SU-DHL-6 (cell line): ENCODE data around the gene RIOX2.

Source experiments
- H2AFZ ChIP-seq: fragments of 200-600 bp; sonication (generic); 2 replicates; pipeline ENCODE4 v1.6.1; 2014; ENCODE audit warnings: low read depth, mild to moderate bottlenecking, moderate library complexity, mixed read lengths, antibody characterized with exemption, low read length; ENCODE audit not compliant: severe bottlenecking
- H3F3A ChIP-seq: fragments of 200-600 bp; shearing (Covaris generic); 2 replicates; pipeline ENCODE4 v1.6.0; 2016; ENCODE audit warnings: antibody characterized with exemption, mild to moderate bottlenecking; ENCODE audit not compliant: insufficient read depth
- H3K27ac ChIP-seq: fragments of 200-600 bp; sonication (generic); 2 replicates; pipeline ENCODE4 v1.5.1; 2016; ENCODE audit warnings: low read depth, mild to moderate bottlenecking, low read length, moderate library complexity, mixed read lengths
- H3K27me3 ChIP-seq: fragments of 200-600 bp; sonication (generic), shearing (Covaris generic); 2 replicates; pipeline ENCODE4 v1.6.0; 2014; ENCODE audit warnings: mild to moderate bottlenecking, low read length
- H3K36me3 ChIP-seq: fragments of 200-600 bp; sonication (generic); 2 replicates; pipeline ENCODE4 v1.6.1; 2014; ENCODE audit warnings: mild to moderate bottlenecking, low read length, mixed read lengths
- H3K4me2 ChIP-seq: fragments of 300-600, 200-600 bp; shearing (Covaris generic), sonication (generic); 2 replicates; pipeline ENCODE4 v1.6.0; 2014; ENCODE audit warnings: low read length, low read depth, mild to moderate bottlenecking; ENCODE audit not compliant: poor library complexity, severe bottlenecking
- H3K4me3 ChIP-seq: fragments of 200-600 bp; sonication (generic); 2 replicates; pipeline ENCODE4 v1.5.1; 2014; ENCODE audit warnings: antibody characterized with exemption, low read length, mild to moderate bottlenecking, mixed read lengths; ENCODE audit not compliant: insufficient read depth, poor library complexity, severe bottlenecking
- H3K79me2 ChIP-seq: fragments of 200-600 bp; sonication (generic); 2 replicates; pipeline ENCODE4 v1.6.1; 2014; ENCODE audit warnings: mild to moderate bottlenecking, low read length, moderate library complexity; ENCODE audit not compliant: insufficient read depth
- H3K9ac ChIP-seq: fragments of 200-600 bp; sonication (generic); 2 replicates; pipeline ENCODE4 v1.7.0; 2014; ENCODE audit warnings: mild to moderate bottlenecking, low read length
- H3K9me2 ChIP-seq: fragments of 200-600 bp; sonication (generic); replicated peaks from 2 replicates; pipeline ENCODE4 v1.6.1; 2014; ENCODE audit warnings: low read length; ENCODE audit not compliant: insufficient read depth
- H3K9me3 ChIP-seq: fragments of 200-600 bp; sonication (generic); 2 replicates; pipeline ENCODE4 v1.6.1; 2014; ENCODE audit warnings: low read length, mixed read lengths; ENCODE audit not compliant: insufficient read depth
- H4K20me1 ChIP-seq: fragments of 200-600 bp; sonication (generic); 2 replicates; pipeline ENCODE4 v1.6.1; 2014; ENCODE audit warnings: low read depth, mild to moderate bottlenecking, antibody characterized with exemption, low read length, moderate library complexity, mixed read lengths
- EZH2phosphoT487 ChIP-seq: fragments of 200-600 bp; sonication (generic), shearing (Covaris generic); conservative IDR thresholded peaks from 2 replicates; pipeline ENCODE4 v1.6.1; 2018; ENCODE audit warnings: mild to moderate bottlenecking, antibody characterized with exemption, low read length, moderate library complexity, mixed read lengths
- TF ChIP-seq, protein P1 (sequence below): fragments of 200-600 bp; sonication (generic); IDR thresholded peaks from one replicate; pipeline ENCODE4 v1.5.1; 2017; ENCODE audit warnings: antibody characterized with exemption, mild to moderate bottlenecking, low read length, moderate library complexity; ENCODE audit not compliant: insufficient read depth, poor library complexity, severe bottlenecking

Gene RIOX2

DNA sequence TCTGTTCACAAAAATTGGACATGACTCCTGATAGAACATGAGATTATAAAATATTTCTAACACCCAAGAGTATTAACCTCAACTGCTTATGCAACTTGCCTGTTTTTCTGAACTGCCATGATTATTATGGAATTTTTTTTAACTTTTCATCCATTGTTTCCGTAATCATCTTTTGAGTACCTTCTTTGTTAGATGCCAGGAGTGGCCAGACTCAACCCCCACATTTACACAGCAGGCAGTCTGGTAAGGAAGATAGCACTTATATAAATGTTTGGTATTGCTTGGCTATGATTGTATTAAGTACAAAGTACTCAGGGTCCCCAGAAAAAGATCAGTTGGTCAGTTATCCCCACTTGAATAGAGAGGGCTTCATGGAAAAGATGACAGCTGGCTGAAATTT is 76.1 kb downstream of the RIOX2 start:
- Histone ChIP-seq H3K27ac (no peak overlapping the region), H3K79me2 (no peaks in the 10 kb centered on the region), H3K4me2 (no peak overlapping the region), H3K9ac (no peak overlapping the region), H3K36me3 (no peaks in the 10 kb centered on the region), H4K20me1 (no peaks in the 10 kb centered on the region), H3K4me3 (no peak overlapping the region), H3K27me3 (no peaks in the 10 kb centered on the region), H3K9me3 (no peaks in the 10 kb centered on the region), H3F3A (no peaks in the 10 kb centered on the region), H3K9me2 (no peaks in the 10 kb centered on the region), H2AFZ (no peak overlapping the region)
- TF ChIP-seq, protein P1, sequence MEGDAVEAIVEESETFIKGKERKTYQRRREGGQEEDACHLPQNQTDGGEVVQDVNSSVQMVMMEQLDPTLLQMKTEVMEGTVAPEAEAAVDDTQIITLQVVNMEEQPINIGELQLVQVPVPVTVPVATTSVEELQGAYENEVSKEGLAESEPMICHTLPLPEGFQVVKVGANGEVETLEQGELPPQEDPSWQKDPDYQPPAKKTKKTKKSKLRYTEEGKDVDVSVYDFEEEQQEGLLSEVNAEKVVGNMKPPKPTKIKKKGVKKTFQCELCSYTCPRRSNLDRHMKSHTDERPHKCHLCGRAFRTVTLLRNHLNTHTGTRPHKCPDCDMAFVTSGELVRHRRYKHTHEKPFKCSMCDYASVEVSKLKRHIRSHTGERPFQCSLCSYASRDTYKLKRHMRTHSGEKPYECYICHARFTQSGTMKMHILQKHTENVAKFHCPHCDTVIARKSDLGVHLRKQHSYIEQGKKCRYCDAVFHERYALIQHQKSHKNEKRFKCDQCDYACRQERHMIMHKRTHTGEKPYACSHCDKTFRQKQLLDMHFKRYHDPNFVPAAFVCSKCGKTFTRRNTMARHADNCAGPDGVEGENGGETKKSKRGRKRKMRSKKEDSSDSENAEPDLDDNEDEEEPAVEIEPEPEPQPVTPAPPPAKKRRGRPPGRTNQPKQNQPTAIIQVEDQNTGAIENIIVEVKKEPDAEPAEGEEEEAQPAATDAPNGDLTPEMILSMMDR, result no peak
- TF ChIP-seq EZH2phosphoT487, result no peak

DNA sequence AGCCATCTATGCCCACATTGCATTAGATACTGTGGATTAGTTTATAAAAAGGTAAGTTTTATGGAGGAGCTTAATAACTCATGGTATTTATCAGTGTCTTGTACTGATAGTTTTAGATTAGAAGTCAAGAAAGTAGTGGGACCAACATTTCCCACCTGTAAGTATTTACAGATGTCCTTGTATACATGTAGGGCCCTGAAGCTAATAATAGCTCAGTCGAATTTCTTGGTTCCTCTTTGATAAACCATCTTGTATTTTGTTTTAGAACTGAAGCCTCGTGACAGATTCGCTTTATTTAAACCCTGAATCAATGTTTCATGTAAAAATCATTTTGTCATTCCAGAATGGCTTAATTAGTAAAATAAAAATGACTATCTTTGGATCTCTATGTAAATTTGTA is 77.0 kb downstream of the RIOX2 start:
- Histone ChIP-seq H3K27ac (no peak overlapping the region), H4K20me1 (no peaks in the 10 kb centered on the region), H3K36me3 (no peaks in the 10 kb centered on the region), H3K9me3 (no peaks in the 10 kb centered on the region), H2AFZ (no peak overlapping the region), H3K4me2 (peak overlapping the region; percentile 2), H3K9ac (no peak overlapping the region), H3K4me3 (no peak overlapping the region), H3K9me2 (no peaks in the 10 kb centered on the region), H3F3A (no peaks in the 10 kb centered on the region), H3K27me3 (no peaks in the 10 kb centered on the region), H3K79me2 (no peaks in the 10 kb centered on the region)
- no peak for TF ChIP-seq EZH2phosphoT487
- TF ChIP-seq, protein P1, result no peak

DNA sequence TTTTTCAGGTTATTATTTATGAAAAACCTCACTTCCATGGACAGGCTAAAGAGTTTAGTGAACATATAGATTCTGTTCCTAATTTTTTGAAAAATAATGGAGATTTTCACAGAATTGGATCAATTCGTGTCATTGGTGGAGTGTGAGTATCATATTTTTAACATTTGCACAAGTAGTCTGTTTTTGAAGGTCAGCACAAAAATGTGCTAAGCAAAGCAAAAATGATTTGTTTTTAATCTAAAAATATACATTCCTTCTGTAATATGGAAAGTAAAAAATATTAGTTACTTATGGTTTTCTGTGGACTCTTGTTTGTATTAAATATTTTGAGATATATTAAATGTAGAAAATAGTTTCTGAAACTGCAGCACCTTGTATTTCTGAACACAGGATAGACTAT is 79.4 kb downstream of the RIOX2 start:
- no peak overlapping the region for H3K4me2 ChIP-seq
- no peaks in the 10 kb centered on the region for H3K36me3 ChIP-seq
- H2AFZ ChIP-seq, result no peak overlapping the region
- no peak for TF ChIP-seq EZH2phosphoT487
- TF ChIP-seq, protein P1, result no peak
- no peaks in the 10 kb centered on the region for H3K9me3 ChIP-seq
- no peak overlapping the region for H3K27ac ChIP-seq
- no peaks in the 10 kb centered on the region for H3K79me2 ChIP-seq
- H4K20me1 ChIP-seq, result no peaks in the 10 kb centered on the region
- no peak overlapping the region for H3K4me3 ChIP-seq
- H3K9me2 ChIP-seq, result no peaks in the 10 kb centered on the region
- H3K9ac ChIP-seq, result no peak overlapping the region
- no peaks in the 10 kb centered on the region for H3K27me3 ChIP-seq
- H3F3A ChIP-seq, result no peaks in the 10 kb centered on the region
